HPDE6-E6E7 (cell line): ENCODE data around the gene ZCCHC4.

Experiments
- DNase-seq: peaks from one replicate; pipeline ENCODE4 v3.0.0; 2011; ENCODE audit warnings: missing footprints; ENCODE audit errors: extremely low spot score

Gene ZCCHC4

GRCh38 chr4:25312496-25313200, at the start of gene ZCCHC4:
TSS of gene ZCCHC4 (plus strand) at chr4:25312774. CDS start at chr4:25312810, 36 bp downstream.
- peak; percentile 54 for DNase-seq

- no peak for DNase-seq
These were observed 40.7 kb upstream of the ZCCHC4 start for GRCh38 chr4:25271866-25272265.

- no peak for DNase-seq
These were observed 32.4 kb upstream of the ZCCHC4 start for GRCh38 chr4:25280210-25280609.

- no peak for DNase-seq
These were observed 28.6 kb upstream of the ZCCHC4 start for GRCh38 chr4:25283948-25284347.

- no peak for DNase-seq
These were observed 28.1 kb upstream of the ZCCHC4 start for GRCh38 chr4:25284466-25284865.

GRCh38 chr4:25290490-25291067, 22.0 kb upstream of the ZCCHC4 start:
- no peak for DNase-seq

- no peak for DNase-seq
These were observed 21.3 kb upstream of the ZCCHC4 start for GRCh38 chr4:25291158-25291733.

- no peak for DNase-seq
These were observed 14.9 kb upstream of the ZCCHC4 start for GRCh38 chr4:25297528-25298242.

GRCh38 chr4:25299476-25300203, 12.9 kb upstream of the ZCCHC4 start:
- DNase-seq, result peak; percentile 70

GRCh38 chr4:25301471-25301870, 11.1 kb upstream of the ZCCHC4 start:
- DNase-seq, result no peak

- DNase-seq, result no peak
These were observed 9.9 kb upstream of the ZCCHC4 start for GRCh38 chr4:25302626-25303025.

GRCh38 chr4:25303578-25303977, 9.0 kb upstream of the ZCCHC4 start:
- DNase-seq, result no peak

- DNase-seq, result no peak
These were observed 6.0 kb upstream of the ZCCHC4 start for GRCh38 chr4:25306518-25307057.

GRCh38 chr4:25307596-25307995, 5.0 kb upstream of the ZCCHC4 start:
- DNase-seq, result no peak

GRCh38 chr4:25308306-25308705, 4.3 kb upstream of the ZCCHC4 start:
- DNase-seq, result no peak

- DNase-seq, result no peak
These were observed 3.8 kb upstream of the ZCCHC4 start for GRCh38 chr4:25308761-25309160.

GRCh38 chr4:25310066-25310802, 2.3 kb upstream of the ZCCHC4 start:
- DNase-seq, result no peak

- DNase-seq, result no peak
These were observed 1.8 kb upstream of the ZCCHC4 start for GRCh38 chr4:25310803-25311166.

GRCh38 chr4:25313201-25313895, 774 bp downstream of the ZCCHC4 start:
- DNase-seq, result no peak

GRCh38 chr4:25320336-25320735, 7.8 kb downstream of the ZCCHC4 start:
- DNase-seq, result no peak
